GM18870 (cell line): ENCODE results near the gene RMRP.

ENCODE experiments used
- ATAC-seq: cut with Tn5 transposase; IDR thresholded peaks from one replicate; pipeline ENCODE4 v1.9.1; 2021; ENCODE audit warnings: moderate library complexity; ENCODE audit not compliant: unreplicated experiment

Gene RMRP

DNA sequence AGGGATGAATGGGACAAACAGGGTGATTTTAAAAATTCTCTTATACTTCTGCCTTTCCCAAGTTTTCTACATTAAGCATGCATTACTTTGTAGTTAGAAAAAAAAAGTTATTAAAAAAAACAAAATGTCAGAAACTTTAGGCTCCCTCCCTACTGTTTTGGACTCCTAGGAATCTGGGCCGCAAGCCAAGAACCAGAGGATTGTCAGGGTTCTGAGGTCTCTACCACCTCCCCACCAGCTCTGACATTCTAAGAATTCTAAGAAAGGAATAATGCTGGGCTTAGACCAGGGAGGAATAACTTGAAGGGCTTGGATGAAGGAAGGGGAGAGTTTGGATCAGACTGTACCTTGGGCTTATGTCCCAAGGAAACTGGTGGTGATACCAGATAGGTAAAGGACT, 8.2 kb upstream of the RMRP start:
- no peak for ATAC-seq

DNA sequence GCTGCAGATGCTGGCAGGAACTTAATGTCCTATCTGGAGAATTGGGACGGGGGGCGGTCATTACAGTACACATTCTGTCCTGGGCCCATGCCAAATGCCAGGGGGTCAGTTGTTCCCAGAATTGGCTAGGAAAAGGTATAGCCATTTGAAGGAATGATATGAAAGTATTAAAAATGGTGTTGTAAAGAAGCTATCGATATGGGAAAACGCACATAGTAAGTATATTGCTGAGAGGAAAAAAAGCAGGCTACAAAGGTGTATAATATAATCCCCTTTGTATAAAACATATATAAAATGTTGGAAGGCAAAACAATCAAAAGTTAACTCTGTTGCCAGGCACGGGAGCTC, 7.6 kb upstream of the RMRP start:
- ATAC-seq = no peak

DNA sequence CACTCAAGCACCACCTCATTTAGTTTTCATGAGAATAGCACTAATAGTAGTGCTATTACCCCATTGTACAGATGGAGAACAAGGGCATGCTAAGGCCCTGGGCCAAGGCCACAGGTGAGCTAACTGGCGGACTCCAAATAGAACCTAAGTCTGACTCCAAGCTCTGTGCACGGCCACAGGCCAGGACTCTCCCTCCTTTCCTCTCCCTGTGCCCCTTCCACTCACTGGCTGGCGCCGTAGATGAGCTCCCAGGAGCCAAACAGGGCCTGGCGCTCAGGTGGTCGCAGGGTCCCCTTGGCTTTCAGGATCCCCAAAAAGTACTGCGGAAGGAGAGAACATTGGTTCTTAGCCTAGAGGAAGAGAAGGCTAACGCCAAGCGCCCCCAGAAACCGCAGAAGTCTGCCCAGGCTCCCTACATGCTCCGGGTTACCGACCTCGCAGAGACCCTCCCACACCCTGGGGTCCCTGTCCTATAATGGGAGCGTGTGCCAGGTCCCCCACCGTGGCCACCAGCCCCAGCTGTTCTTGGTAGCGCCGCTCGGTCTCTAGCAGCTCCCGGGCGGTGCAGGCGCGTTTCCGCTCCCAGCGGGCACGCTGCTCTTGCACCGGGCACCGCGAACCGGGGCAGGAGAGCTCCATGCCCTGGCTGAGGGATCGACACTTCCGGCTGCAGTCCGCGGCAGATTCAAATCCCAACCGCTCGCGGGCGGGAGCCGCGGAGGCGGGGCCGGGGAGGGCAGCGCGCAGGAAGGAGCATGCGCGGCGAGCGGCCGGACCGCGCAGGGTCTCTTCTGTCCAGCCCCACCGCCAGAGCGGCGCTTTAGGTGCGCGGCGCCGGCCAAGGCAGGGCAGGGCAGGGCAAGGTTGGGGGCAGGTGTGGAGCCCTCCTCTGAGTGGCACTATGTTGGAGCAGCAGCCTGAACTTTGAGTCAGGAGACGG, 7.0 kb upstream of the RMRP start, which contains the start of gene ARHGEF39:
Gene ARHGEF39 (minus strand): TSS at position 665 of the 940 bp plus-strand sequence. CDS start 26 bp downstream, at position 639.
- ATAC-seq = no peak

DNA sequence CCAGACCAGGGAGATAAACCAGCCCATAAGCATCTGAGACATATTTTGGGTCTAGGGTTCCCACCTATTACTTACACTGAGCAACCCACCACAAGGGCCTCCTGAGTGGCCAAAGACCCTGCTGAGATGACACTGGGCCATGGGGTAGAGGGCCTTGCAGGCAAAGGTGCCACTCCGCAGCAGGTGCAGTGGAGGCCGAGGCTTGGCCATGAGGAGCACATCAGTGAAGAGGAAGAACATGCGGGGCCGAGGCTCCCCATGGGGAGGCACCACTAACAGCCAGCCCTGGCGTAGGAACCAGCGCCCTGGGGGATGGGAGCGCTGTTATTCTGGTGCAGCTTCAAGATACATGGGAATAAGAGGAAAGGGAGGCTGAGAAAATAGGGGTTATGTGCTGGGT, 4.6 kb upstream of the RMRP start:
- no peak for ATAC-seq

DNA sequence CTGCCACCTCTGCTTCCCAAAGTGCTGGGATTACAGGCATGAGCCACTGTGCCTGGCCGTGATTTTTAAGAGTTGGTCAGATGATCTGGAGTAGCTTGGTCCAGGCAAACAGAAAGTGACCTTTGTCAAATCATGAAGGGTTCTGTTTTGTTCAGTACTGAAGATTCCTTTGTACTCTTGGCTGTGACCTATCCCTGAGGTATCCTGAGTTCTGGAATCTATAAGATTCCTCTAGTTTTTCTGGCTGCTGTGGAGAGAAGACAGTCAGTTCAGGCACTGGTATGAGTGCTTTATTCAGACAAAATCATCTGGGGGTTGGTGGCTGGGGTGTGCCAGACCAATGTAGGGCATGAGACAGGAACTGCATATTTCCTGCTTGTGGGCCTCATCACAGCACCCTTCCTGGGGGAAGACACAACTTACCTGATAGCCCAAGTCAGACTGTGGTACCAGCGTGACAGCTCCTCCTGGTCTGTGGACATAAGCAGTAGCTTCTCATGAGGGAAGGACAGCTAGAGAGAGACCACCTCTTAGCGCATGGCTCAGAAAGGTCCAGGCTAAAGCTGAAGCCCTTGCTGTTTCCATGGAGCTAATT, 4.0 kb upstream of the RMRP start:
- no peak for ATAC-seq

DNA sequence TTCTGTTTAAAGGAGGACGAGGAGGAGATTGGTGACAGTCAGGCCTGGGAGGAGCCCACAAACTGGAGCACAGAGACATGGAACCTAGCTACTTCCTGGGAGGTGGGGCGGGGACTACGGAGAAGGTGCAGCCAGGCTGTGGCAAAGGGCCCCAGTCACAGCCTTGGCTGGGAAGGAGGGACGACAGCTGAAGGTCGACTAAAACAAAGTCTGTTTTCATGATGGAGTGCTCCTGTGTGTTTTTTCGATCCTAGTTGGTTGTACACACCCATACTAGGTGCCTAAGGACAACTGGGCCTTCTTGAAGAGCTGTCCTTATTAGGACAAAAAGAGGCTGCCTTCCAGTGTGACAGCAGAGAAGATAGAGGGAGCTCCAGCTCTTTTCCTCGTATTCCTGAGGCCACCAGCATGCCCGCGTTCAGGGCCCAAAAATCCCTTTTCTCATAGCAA, 3.2 kb upstream of the RMRP start:
- no peak for ATAC-seq

DNA sequence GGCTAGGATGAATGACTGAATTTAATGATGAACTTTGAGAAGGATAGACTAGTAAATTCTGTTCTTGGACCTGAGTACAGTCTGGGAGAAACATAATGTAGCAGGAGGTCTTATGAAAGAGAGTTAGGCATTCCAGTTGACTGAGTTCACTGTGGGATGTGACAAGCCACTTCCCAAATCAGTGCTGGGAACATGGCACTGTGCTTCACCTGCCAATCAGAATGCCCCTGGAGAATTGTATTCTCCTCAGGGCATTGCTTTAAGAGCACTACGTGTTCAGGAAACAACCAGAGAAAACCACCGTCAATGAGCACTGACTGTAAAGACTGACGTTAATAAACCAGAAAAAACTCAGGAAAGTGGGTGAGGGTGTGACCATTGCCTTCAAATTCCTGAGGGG, 1.5 kb upstream of the RMRP start:
- no peak for ATAC-seq

DNA sequence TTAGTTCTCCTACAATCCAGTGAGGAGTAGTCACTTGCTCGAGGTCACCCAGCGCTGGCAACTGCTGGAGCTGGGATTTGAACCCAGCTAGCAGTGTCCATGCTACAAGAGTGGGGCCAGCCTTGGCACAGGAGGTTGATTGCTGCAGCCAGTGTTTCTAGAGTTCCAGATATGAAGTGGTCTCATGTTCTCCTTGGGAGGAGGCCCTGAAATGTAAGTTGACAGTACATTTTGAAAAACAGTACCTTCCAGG, 1.1 kb upstream of the RMRP start:
- no peak for ATAC-seq

DNA sequence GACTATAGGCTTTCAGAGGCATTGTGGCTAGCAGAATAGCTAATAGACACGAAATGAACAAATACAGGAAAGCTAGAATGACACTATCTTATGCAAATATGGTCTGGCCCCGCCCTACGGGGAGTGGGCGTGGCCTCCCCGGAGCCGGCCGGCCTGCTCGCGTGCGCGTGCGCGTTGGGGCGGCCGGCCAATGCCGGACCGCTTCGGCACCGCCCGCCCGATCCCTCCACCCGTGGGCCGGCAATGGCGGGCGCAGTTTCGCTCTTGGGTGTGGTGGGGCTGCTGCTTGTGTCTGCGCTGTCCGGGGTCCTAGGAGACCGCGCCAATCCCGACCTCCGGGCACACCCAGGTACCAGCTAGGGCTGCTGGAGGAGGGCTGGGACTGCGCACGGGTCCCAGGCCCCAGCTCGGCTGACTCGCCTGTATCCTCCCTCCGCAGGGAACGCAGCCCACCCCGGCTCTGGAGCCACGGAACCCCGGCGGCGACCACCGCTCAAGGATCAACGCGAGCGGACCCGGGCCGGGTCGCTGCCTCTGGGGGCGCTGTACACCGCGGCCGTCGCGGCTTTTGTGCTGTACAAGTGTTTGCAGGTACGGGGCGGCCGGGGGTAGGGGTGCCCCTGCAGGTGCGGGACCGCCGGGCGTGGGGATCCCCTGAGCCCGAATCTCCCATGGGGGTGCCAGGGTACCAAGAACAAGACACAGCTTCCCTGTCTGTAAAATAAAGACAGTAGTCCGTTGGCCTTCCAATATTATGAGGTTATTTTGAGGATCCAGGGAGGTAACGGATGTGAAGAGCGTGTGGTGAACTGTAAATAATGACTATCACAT, 533 bp upstream of the RMRP start, which contains the start of gene CCDC107:
Gene CCDC107 (plus strand): TSS at position 156 of the 831 bp plus-strand sequence. CDS start 88 bp downstream, at position 244.
- peak; percentile 45 for ATAC-seq

DNA sequence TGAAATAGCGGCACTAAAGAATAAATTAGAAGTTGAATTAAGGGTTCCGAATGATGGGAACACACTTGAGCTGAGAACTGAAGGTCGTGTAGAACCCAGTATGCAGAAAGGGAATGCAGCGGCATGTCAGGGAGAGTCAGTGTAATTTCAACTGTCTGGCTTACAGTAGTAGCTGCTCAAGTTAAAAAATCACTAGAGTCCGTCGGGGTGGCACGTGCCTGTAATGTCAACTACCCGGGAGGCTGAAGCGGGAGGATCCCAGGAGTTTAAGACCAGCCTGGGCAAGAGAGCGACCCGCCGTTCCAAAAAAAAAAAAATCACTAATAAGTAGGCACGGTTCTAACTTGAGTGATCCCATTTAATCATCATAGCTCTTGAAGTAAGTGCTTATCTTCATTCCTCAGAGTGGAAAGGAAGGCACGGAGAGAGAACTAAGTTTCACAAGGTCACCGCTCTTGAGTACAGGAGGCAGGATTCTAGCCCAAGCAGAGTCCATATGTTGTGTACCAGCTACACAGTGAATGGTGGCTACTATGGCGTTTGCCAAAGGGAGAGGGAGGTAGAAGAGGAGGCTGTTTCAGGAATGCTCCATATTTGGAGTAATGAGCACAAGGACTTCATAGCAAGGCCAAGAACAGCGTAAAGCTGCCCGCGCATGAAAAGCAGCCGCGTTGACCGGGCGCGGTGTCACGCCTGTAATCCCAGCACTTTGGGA, 831 bp downstream of the RMRP start:
- no peak for ATAC-seq

DNA sequence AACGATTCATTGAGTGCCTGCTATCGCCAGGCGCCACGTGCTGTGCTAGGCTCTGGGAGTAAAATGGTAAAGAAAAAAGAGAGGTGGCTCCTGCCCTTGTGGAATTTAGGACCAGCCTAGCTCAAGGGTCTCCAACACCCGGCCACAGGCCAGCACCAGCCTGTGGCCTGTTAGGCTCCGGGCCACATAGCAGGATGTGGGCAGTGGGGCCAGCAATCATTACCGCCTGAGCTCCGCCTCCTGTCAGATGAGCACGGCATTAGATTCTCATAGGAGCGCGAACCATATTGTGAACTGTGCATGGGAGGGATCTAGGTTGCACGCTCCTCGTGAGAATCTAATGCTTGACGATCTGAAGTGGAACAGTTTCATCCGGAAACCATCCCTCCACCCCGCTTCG, 1.5 kb downstream of the RMRP start:
- ATAC-seq = no peak

DNA sequence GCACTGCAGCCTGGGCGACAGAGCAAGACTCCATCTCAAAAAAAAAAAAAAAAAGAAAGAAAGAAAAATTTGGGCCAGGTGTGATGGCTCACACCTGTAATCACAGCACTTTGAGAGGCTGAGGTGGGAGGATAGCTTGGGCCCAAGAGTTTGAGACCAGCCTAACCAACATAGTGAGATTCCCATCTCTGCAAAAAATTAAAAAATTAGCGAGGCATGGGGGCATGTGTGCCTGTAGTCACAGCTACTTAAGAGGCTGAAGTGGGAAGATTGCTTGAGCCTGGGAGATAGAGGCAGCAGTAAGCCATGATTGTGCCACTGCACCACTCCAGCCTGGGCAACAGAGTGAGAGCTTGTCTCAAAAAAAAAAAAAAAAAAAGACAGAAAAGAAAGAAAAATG, 4.2 kb downstream of the RMRP start:
- no peak for ATAC-seq

DNA sequence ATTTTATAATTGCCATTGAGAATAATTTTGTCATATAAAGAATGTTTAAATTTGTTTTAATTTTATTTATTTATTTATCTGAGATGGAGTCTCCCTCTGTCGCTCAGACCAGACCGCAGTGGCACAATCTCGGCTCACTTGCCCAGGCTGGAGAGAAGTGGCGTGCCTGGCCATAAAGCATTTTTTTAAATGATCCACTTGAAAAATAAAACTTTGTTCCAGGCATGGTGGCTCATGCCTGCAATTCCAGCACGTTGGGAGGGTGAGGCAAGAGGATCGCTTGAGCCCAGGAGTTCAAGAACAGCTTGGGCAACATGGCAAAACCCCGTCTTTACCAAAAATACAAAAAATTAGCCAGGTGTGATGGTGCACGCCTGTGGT, 5.0 kb downstream of the RMRP start:
- ATAC-seq = no peak

DNA sequence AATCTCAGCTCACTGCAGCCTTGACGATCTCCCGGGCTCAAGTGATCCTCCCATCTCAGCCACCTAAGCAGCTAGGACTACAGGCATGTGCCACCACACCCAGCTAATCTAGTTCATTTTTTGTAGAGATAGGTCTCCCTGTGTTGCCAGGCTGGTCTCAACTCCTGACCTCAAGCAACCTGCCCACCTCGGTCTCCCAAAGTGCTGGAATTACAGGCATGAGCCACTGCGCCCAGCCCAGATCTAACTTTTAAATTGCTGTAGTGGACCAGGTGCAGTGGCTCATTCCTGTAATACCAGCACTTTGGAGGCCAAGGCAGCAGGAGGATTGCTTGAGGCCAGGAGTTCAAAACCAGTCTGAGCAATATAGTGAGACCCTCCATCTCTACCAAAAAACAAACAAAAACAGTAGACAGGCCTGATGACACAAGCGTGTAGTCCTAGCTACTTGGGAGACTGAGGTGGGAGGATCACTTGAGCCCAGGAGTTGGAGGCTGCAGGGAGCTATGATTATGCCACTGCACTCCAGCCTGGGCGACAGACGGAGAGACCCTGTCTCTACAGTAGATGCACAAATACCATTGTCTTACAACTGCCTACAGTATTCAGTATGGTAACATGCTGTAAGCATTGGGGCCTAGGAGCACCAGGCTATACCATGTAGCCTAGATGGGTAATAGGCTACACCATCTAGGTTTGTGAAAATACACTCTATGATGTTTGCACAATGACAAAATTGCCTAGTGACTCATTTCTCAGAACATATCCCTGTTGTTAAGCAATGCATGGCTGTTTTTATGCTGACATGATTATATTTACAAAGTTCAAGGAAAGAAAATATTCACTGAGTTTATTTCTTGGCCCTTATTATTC, 5.6 kb downstream of the RMRP start:
- ATAC-seq = no peak

DNA sequence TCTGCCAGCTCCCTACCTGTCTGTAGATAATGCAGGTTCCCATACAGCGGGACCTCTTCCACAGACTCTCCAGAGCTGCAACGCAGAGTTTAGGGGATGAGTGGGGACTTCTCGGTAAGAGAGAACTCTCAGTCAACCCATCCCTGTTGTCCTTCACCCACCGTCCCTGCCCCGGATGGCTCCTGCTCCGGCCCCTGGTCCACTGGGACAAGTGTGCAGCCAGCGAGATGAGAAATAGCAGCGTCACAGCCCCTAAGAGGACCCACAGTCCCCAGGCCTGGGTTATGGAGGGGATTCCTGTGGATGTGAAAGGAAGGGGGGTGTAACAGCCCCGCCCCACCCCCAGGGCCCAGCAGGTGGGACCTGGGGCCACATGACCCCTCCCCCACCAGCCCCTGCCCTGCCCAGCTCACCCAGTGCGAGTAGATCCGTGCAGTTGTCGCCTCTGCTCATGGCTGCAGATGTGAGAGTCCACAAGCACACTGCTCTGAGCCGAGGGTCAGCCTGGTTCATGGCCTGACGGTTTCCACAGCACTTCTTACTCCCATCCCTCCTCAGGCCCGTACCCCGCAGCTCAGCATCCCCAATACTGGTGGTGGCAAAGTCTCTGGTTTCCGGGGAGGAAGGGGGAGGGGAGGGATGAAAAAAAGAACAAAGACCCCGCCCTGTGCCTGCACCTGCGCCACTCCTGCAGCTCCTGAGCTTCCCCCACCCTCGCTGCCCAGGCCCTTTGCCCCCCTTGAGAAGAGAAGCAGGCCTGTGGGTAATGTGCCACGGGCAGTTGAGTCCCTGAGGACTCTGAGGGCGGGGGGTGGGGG, 7.3 kb downstream of the RMRP start, which contains the start of gene SIT1:
Gene SIT1 (minus strand): TSS at position 591 of the 818 bp plus-strand sequence. CDS start 78 bp downstream, at position 513.
- no peak for ATAC-seq

DNA sequence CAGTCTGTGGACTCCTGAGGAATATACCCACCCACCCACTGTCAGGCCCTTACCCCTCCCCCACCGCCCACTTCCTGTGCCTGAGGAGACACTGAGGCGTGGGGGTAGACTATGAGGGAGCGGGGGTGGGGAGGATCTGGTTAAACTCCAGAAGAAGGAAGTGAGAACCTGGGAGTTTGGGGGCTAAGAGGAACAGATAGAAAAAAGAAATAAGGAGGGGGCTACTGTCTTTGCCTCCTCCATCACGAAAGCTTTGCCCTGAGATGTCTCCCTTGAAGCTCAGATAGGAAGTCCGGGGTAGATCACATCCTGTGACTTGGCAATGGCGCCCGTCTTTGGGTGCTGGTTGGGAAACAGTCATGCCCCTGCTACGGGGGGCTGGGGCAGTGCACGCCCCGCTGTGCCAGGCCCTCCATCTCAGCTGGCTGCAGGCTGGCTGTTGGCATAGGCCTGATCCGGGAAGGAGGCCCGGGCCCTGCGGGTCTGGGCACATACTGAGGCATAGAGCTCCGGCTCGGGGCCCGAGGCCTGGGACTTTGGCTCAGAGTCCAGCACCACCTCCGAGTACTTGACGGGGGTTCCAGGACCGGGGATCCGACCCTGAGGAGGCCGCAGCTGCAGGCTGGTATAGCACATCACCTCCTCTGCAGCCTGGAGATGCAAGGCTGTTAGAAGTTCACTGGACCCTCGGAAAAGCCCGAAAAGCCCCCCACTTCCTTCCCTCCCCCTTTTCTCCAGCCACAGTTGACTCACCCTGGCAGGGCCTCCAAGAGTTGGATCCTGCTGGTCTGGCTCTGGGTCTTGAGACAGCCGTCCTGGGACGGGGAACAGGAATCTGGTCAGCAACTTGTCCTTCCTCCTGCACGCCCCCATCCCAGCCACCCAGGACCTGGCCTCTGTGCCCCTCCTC, 8.1 kb downstream of the RMRP start:
- ATAC-seq = no peak

DNA sequence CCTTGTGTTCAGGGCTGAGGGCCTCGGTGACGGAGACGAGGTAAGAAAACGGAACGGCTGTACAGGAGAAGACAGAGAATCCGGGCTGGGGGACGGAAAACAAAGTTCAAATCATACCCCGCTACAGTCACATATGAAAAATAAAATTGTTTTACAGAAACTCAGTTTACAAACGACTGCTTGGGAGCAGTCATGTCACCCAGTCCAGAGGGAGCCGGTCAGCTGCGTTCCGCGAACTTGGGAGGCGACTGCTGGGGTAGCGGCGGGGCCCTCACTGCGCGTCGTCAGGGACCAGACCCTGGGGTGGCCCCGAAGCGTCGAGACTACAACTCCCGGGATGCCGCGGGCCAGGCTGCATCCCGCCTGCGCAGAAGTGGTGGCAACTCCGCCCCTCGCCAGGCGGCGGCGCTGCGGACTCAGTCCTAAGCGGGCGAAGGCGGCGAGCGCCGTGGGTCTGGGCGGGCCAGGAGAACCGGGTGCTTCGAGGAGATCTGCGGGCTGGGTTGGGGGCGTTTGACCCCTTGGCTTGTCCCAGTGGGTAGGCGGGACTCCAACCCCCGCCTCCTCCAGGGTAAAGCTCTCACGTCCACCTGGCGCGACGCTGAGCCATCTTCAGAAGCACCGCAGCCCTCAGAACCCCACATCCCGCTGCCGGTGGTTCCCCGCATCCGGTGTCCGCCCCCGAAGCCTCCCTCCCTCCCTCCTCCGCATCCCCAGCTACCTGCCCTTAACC, 11.1 kb downstream of the RMRP start:
- peak; percentile 72 for ATAC-seq
